Neuronal stem cell (in vitro differentiated cells): Measurements from ENCODE around the gene OR2T11.

Experiments
- DNase-seq: peaks from one replicate; pipeline ENCODE4 v3.0.0-alpha.2; 2013; ENCODE audit warnings: low spot score
- H2AFZ ChIP-seq: one replicate; pipeline ENCODE4 v1.6.1; 2013; ENCODE audit warnings: mild to moderate bottlenecking, low read length, inconsistent platforms
- H2AK5ac ChIP-seq: 2 replicates; pipeline ENCODE4 v1.6.1; 2013; ENCODE audit warnings: low read depth, mild to moderate bottlenecking, inconsistent platforms, low read length, moderate library complexity, mixed read lengths
- H2BK120ac ChIP-seq: 2 replicates; pipeline ENCODE4 v1.6.1; 2013; ENCODE audit warnings: low read depth, mild to moderate bottlenecking, inconsistent platforms, low read length, moderate library complexity, mixed read lengths
- H2BK12ac ChIP-seq: one replicate; pipeline ENCODE4 v1.6.1; 2013; ENCODE audit warnings: low read length, inconsistent platforms
- H2BK15ac ChIP-seq: 2 replicates; pipeline ENCODE4 v1.6.1; 2013; ENCODE audit warnings: mild to moderate bottlenecking, low read length, inconsistent platforms, mixed read lengths
- H2BK5ac ChIP-seq: one replicate; pipeline ENCODE4 v1.6.1; 2013; ENCODE audit warnings: inconsistent platforms, mild to moderate bottlenecking, low read length, moderate library complexity
- H3K14ac ChIP-seq: one replicate; pipeline ENCODE4 v1.6.1; 2013; ENCODE audit warnings: low read length, inconsistent platforms
- H3K18ac ChIP-seq: 2 replicates; pipeline ENCODE4 v1.6.1; 2013; ENCODE audit warnings: low read length, inconsistent platforms
- H3K23ac ChIP-seq: 2 replicates; pipeline ENCODE4 v1.6.1; 2013; ENCODE audit warnings: low read depth, mild to moderate bottlenecking, mixed read lengths, low read length, inconsistent platforms; ENCODE audit not compliant: poor library complexity
- H3K27ac ChIP-seq: replicated peaks from 3 replicates; pipeline ENCODE4 v1.5.1; 2013; ENCODE audit warnings: low read length, inconsistent platforms
- H3K27me3 ChIP-seq, 3 experiments: 2 replicates each; pipeline ENCODE4 v1.6.1; 2013; ENCODE audit warnings: low read length in 3 of 3, mild to moderate bottlenecking in 2 of 3, inconsistent platforms in 1 of 3, low read depth in 1 of 3, mixed read lengths in 1 of 3, moderate library complexity in 1 of 3; ENCODE audit not compliant: control insufficient read depth in 3 of 3, insufficient read depth in 3 of 3
- H3K36me3 ChIP-seq, 2 donors: replicated peaks in 1 of 2; 2 replicates each; pipeline ENCODE4 v1.6.1; 2013; ENCODE audit warnings: low read length in 2 of 2; ENCODE audit not compliant: control insufficient read depth in 2 of 2, insufficient read depth in 2 of 2
- H3K4ac ChIP-seq: 2 replicates; pipeline ENCODE4 v1.6.1; 2013; ENCODE audit warnings: inconsistent platforms, mild to moderate bottlenecking, low read length, moderate library complexity
- H3K4me1 ChIP-seq, 2 donors: 1 replicate in 1 of 2; 2 replicates in 1 of 2; pipeline ENCODE4 v1.6.1; 2013; ENCODE audit warnings: low read length in 2 of 2, low read depth in 1 of 2; ENCODE audit not compliant: control insufficient read depth in 2 of 2, insufficient read depth in 1 of 2
- H3K4me2 ChIP-seq: one replicate; pipeline ENCODE4 v1.6.1; 2013; ENCODE audit warnings: mild to moderate bottlenecking, low read length, inconsistent platforms; ENCODE audit not compliant: insufficient read depth, poor library complexity, severe bottlenecking
- H3K4me3 ChIP-seq, 2 donors: 2 replicates each; pipeline ENCODE4 v1.5.1; 2013; ENCODE audit warnings: low read length in 2 of 2, mild to moderate bottlenecking in 2 of 2, inconsistent platforms in 1 of 2, moderate library complexity in 1 of 2
- H3K79me1 ChIP-seq: one replicate; pipeline ENCODE4 v1.6.1; 2013; ENCODE audit warnings: low read depth, mild to moderate bottlenecking, inconsistent platforms, low read length, moderate library complexity
- H3K9ac ChIP-seq: one replicate; pipeline ENCODE4 v1.6.1; 2013; ENCODE audit warnings: mild to moderate bottlenecking, low read depth, low read length, inconsistent platforms; ENCODE audit not compliant: poor library complexity
- H3K9me3 ChIP-seq, 2 donors: replicated peaks in 1 of 2; 2 replicates each; pipeline versions ENCODE3 to v1.6.1; 2013; ENCODE audit warnings: low read length in 2 of 2, mild to moderate bottlenecking in 2 of 2, inconsistent platforms in 1 of 2, low read depth in 1 of 2, mixed read lengths in 1 of 2, moderate library complexity in 1 of 2; ENCODE audit not compliant: control insufficient read depth in 2 of 2, insufficient read depth in 1 of 2
- H4K8ac ChIP-seq: one replicate; pipeline ENCODE4 v1.6.1; 2013; ENCODE audit warnings: low read depth, mild to moderate bottlenecking, inconsistent platforms, low read length, moderate library complexity
- H4K91ac ChIP-seq: one replicate; pipeline ENCODE4 v1.6.1; 2013; ENCODE audit warnings: low read length, low read depth, mild to moderate bottlenecking, inconsistent platforms; ENCODE audit not compliant: poor library complexity
- WGBS, 2 donors: extraction: QIAGEN DNeasy Blood & Tissue Kit; methylation state at CpG; one replicate each; pipeline ENCODE4 v1.1.7; 2013; ENCODE audit warnings: missing lambda C conversion rate in 2 of 2, mixed read lengths in 1 of 2; ENCODE audit not compliant: insufficient read length in 2 of 2, insufficient replicate concordance in 1 of 2; ENCODE audit errors: extremely low coverage in 2 of 2; 5-methylcytosine and 5-hydroxymethylcytosine counted together

The OR2T11 gene

DNA sequence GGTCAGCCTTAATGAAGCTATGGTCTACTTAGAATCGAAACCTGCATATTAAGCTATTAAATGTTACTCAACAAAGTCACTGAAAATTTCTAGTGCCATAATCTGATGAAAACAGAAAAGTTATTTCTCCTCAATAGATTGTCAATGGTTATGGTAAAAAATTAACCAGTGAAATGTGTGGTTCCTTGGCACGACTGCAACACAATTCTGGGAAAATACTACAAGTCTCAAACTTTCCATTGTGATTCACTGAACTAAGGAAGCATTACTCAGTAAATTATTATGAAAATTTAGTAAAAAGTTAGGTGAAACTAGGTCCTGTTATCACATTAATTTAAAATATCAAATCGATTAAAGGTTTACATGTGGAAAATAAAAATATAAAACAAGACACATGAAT, 24.6 kb downstream of the OR2T11 start:
- peaks cover 0 to 16% of the 10 kb centered on the region in 2 donors for H3K9me3 ChIP-seq
- no peak overlapping the region for H4K8ac ChIP-seq
- H2AFZ ChIP-seq: no peak overlapping the region
- no peak overlapping the region for H2AK5ac ChIP-seq
- no peak overlapping the region for H2BK15ac ChIP-seq
- H2BK120ac ChIP-seq: no peak overlapping the region
- no peak overlapping the region for H4K91ac ChIP-seq
- no peak overlapping the region for H2BK5ac ChIP-seq
- peaks cover 0 to 3% (median 0%) of the 10 kb centered on the region in 3 experiments for H3K27me3 ChIP-seq
- no peak overlapping the region for H3K4me3 ChIP-seq
- no peaks in the 10 kb centered on the region for H3K36me3 ChIP-seq
- H3K18ac ChIP-seq: no peak overlapping the region
- H3K4me2 ChIP-seq: no peak overlapping the region
- H3K23ac ChIP-seq: no peak overlapping the region
- no peak for DNase-seq
- no peak overlapping the region for H3K9ac ChIP-seq
- H3K4ac ChIP-seq: no peak overlapping the region
- H3K27ac ChIP-seq: no peak overlapping the region
- no peaks in the 10 kb centered on the region for H3K4me1 ChIP-seq
- no CpG with 5 or more reads among the region's 3 CpGs for WGBS, 2 donors
- no peak overlapping the region for H2BK12ac ChIP-seq
- H3K79me1 ChIP-seq: no peaks in the 10 kb centered on the region
- no peak overlapping the region for H3K14ac ChIP-seq

- no peak for DNase-seq
- peaks cover 0 to 18% of the 10 kb centered on the region in 2 donors for H3K9me3 ChIP-seq
Measured at GRCh38 chr1:248599396-248599795, 35.5 kb downstream of the OR2T11 start.

DNA sequence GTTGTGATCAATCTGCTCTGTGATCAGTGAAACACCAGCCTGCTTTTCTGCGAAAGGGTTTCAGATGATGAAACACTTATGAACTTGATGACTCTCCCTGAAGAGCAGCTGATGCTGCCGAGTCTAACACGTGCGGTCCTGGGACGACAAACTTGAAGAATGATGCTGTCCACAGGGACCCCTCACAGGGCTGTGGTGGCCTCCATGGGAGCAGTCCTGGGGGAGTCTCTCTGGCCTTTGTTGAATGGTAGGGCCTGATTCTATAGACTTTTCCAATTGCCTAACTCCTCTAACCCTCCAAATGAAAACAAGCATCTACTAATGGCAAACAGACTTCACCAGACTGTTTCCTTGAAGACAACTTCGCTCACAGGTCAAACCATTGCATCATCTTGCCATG, 37.3 kb downstream of the OR2T11 start, which contains the start of gene OR2T10:
Gene OR2T10 (minus strand): TSS at position 112 of the 400 bp plus-strand sequence. CDS start 3,932 bp downstream, outside the sequence.
- H2BK15ac ChIP-seq: no peak within 1 kb of the TSS
- H4K91ac ChIP-seq: no peak within 1 kb of the TSS
- no peak within 1 kb of the TSS for H3K23ac ChIP-seq
- H3K4ac ChIP-seq: no peak within 1 kb of the TSS
- H2AK5ac ChIP-seq: no peak within 1 kb of the TSS
- no peaks in the 10 kb centered on the region for H3K27me3 ChIP-seq
- no peak within 1 kb of the TSS for H2BK120ac ChIP-seq
- no peak within 1 kb of the TSS for H2AFZ ChIP-seq
- H3K79me1 ChIP-seq: no peaks in the 10 kb centered on the region
- H4K8ac ChIP-seq: no peak within 1 kb of the TSS
- H3K14ac ChIP-seq: no peak within 1 kb of the TSS
- H3K27ac ChIP-seq: no peak within 1 kb of the TSS
- WGBS, 2 donors: no CpG with 5 or more reads among the region's 6 CpGs
- no peak within 1 kb of the TSS for H3K4me3 ChIP-seq
- H3K4me1 ChIP-seq: no peaks in the 10 kb centered on the region
- no peak within 1 kb of the TSS for H3K9ac ChIP-seq
- no peaks in the 10 kb centered on the region for H3K36me3 ChIP-seq
- DNase-seq: no peak
- H3K4me2 ChIP-seq: no peak within 1 kb of the TSS
- H2BK12ac ChIP-seq: no peak within 1 kb of the TSS
- H3K18ac ChIP-seq: no peak within 1 kb of the TSS
- peaks cover 0 to 24% of the 10 kb centered on the region in 2 donors for H3K9me3 ChIP-seq
- no peak within 1 kb of the TSS for H2BK5ac ChIP-seq

More at GRCh38 chr1:248599396-248599795, 35.5 kb downstream of the OR2T11 start:
- no peak overlapping the region for H2BK5ac ChIP-seq
- no peak overlapping the region for H2AK5ac ChIP-seq
- H3K23ac ChIP-seq: no peak overlapping the region
- no peak overlapping the region for H3K14ac ChIP-seq
- no peaks in the 10 kb centered on the region for H3K79me1 ChIP-seq
- no peak overlapping the region for H2AFZ ChIP-seq
- no peak overlapping the region for H3K18ac ChIP-seq
- H2BK15ac ChIP-seq: no peak overlapping the region
- no peak overlapping the region for H3K4ac ChIP-seq
- H3K4me2 ChIP-seq: no peak overlapping the region
- H3K4me1 ChIP-seq: no peaks in the 10 kb centered on the region
- no peak overlapping the region for H3K4me3 ChIP-seq
- H4K91ac ChIP-seq: no peak overlapping the region
- WGBS, 2 donors: no CpG with 5 or more reads among the region's 8 CpGs
- no peak overlapping the region for H2BK120ac ChIP-seq
- no peaks in the 10 kb centered on the region for H3K36me3 ChIP-seq
- no peak overlapping the region for H2BK12ac ChIP-seq
- no peak overlapping the region for H4K8ac ChIP-seq
- no peak overlapping the region for H3K27ac ChIP-seq
- H3K27me3 ChIP-seq: no peaks in the 10 kb centered on the region
- H3K9ac ChIP-seq: no peak overlapping the region

DNA sequence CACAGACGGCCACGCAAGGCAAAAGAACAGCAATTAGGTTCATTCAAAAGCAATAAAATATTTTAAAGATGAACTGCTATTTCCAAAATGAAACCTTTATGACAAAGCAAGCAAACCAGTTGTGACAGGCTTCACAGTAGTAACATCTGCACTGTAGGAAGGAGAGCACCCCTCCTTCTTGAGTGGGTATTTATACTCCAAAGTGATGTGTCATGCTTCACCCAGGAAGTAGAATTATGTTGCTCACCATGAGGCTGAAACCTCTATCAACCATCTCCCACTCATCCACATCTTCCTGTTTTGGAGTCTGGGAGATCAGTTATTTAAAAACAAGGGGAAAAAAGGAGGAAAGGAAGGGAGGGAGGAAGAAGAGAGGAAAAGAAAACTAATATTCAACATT, 38.3 kb downstream of the OR2T11 start:
- H2BK15ac ChIP-seq: no peak overlapping the region
- no peak overlapping the region for H3K9ac ChIP-seq
- H2AK5ac ChIP-seq: no peak overlapping the region
- H3K18ac ChIP-seq: no peak overlapping the region
- no peak overlapping the region for H3K23ac ChIP-seq
- H2BK12ac ChIP-seq: no peak overlapping the region
- WGBS, 2 donors: no CpG with 5 or more reads among the region's 2 CpGs
- H2BK5ac ChIP-seq: no peak overlapping the region
- H3K27me3 ChIP-seq: no peaks in the 10 kb centered on the region
- no peak overlapping the region for H2BK120ac ChIP-seq
- DNase-seq: no peak
- H3K9me3 ChIP-seq: peaks cover 0 to 25% of the 10 kb centered on the region in 2 donors
- H3K79me1 ChIP-seq: no peaks in the 10 kb centered on the region
- no peaks in the 10 kb centered on the region for H3K4me1 ChIP-seq
- H4K91ac ChIP-seq: no peak overlapping the region
- H2AFZ ChIP-seq: no peak overlapping the region
- H3K4me3 ChIP-seq: no peak overlapping the region
- no peak overlapping the region for H3K27ac ChIP-seq
- no peak overlapping the region for H3K4me2 ChIP-seq
- no peak overlapping the region for H4K8ac ChIP-seq
- H3K36me3 ChIP-seq: no peaks in the 10 kb centered on the region
- no peak overlapping the region for H3K4ac ChIP-seq
- H3K14ac ChIP-seq: no peak overlapping the region
